Vagina (tissue), 2 donors: ENCODE measurements around the gene PTPN12.

ENCODE experiments used
- POLR2A ChIP-seq, 2 donors: fragments of 450-650 bp; IDR thresholded peaks; one replicate each; pipeline ENCODE4 v1.6.1; 2017; ENCODE audit warnings: antibody characterized with exemption in 2 of 2, mild to moderate bottlenecking in 2 of 2, moderate library complexity in 2 of 2
- TF ChIP-seq, protein P1 (sequence below), 3 experiments: fragments of 450-650 bp in 2 of 3; fragments of 200-600 bp in 1 of 3; sonication (generic) in 1 of 3; IDR thresholded peaks; one replicate each; pipeline ENCODE4 v1.5.1; 2017 to 2019; ENCODE audit warnings: antibody characterized with exemption in 3 of 3, mild to moderate bottlenecking in 2 of 3, moderate library complexity in 2 of 3

DNA sequence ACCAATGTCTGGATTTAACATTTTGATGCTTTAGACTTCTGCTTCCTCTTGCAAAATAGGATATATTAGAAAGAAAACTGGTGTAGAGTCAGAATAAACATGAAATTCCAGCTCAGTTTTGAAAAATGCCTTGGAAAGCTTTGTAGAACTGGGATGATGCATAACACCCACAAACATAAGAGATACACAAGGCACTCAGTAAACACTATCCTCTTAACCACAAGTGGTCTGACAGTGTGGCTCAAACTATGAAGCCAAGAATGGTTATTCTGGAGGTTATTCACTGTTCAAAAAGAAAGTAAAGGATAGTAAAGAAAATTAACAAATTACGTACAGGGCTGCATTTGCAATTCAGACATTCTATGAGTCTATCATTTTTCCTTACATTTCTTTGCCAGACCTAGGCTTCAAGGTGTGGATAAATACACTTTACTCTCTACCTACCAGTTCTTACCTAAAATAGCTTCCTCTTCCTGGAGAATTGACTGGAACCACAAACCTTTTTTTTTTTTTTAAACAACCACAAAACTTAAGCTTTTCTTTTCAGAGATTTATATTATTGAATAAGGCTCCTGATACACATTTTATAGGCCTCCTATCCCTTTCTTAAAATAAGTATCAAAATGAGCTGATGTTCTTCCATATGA lies 150.1 kb downstream of the PTPN12 start:
- TF ChIP-seq, protein P1, sequence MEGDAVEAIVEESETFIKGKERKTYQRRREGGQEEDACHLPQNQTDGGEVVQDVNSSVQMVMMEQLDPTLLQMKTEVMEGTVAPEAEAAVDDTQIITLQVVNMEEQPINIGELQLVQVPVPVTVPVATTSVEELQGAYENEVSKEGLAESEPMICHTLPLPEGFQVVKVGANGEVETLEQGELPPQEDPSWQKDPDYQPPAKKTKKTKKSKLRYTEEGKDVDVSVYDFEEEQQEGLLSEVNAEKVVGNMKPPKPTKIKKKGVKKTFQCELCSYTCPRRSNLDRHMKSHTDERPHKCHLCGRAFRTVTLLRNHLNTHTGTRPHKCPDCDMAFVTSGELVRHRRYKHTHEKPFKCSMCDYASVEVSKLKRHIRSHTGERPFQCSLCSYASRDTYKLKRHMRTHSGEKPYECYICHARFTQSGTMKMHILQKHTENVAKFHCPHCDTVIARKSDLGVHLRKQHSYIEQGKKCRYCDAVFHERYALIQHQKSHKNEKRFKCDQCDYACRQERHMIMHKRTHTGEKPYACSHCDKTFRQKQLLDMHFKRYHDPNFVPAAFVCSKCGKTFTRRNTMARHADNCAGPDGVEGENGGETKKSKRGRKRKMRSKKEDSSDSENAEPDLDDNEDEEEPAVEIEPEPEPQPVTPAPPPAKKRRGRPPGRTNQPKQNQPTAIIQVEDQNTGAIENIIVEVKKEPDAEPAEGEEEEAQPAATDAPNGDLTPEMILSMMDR (IDR thresholded peaks at IDR 0.05) = no peak
- TF ChIP-seq POLR2A (IDR thresholded peaks at IDR 0.05) = no peak
